GM18867 (cell line): ENCODE results near the gene SYTL3.
A peak's percentile ranks its signal among the peaks of the same experiment; 100 is the strongest.
"Not testable (repeated sequence)": the region's sequence is repeated elsewhere in the genome, so short reads cannot be mapped to it uniquely, and the experiment has no call there.

Experiments used
- ATAC-seq: cut with Tn5 transposase; IDR thresholded peaks from one replicate; pipeline ENCODE4 v1.9.1; 2021; ENCODE audit warnings: mild to moderate bottlenecking, moderate library complexity; ENCODE audit not compliant: unreplicated experiment

The SYTL3 gene

DNA sequence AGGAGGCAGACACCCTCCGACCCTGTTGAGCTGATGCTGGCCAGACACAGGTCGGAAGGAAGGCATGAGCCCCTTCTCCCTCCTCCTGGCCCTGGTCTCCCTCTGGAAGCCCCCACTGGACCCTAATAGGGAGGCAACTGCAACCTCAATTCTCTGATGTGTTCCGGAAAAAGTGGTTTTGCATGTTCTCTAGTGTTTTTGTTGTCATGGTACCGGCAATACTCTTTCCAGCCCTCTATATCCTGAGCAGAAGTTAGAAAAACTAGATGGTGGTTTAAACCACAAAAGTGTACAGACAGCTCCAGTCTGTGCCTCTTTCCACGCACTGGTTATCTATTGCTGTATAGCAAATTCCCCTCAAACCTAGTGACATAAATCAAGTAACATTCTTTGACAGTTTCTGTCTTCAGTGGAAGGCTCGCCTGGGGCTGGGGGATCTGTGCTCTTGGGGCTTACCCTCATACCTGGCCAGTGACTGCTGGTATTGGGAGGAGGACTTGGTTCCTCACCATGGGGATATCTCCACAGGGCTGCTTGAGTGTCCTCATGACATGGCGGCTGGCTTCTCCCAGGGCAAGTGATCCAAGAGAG lies 37.0 kb downstream of the SYTL3 start:
- ATAC-seq, result no peak

DNA sequence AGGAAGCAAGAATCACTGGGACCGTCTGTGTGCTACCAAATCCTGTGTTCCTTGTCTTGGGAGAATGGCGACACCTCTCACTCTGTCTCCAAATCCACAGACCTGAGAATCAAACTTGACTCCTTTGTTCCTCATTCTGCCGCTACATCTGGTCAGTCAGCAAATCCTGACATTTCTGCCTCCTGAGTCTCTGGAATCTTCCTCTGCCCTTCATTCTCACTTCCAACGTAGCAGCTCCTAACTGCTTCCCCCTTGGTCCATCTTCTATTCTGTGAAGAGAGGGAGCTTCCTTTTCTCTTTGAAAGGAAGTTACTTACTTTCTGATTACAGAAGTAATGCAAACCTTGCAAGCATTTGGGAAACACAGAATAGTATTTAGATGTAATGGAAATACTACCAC lies 37.7 kb downstream of the SYTL3 start:
- ATAC-seq, result no peak

DNA sequence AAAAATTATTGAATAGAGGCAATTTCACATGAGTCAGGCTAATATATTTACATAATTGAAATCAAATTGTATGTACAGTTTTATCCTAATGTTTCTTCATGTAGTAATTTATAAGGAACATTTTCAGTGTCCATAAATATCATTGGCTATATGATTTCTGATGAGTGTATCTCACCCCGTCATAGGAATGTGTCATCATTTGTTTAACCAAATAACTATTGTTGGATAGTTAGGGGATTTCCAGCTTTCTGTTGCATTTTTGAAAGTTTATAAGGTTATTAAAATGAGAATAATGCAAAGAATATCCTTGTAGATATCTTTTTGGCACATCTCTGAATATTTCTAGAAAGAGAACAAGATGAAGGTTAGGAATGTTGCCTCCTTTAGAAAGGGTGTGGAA lies 39.0 kb downstream of the SYTL3 start:
- no peak for ATAC-seq

- no peak for ATAC-seq
Observed at GRCh38 chr6:158694913-158695312, 45.1 kb downstream of the SYTL3 start.

GRCh38 chr6:158697811-158698210 lies 48.0 kb downstream of the SYTL3 start:
- ATAC-seq, result no peak

DNA sequence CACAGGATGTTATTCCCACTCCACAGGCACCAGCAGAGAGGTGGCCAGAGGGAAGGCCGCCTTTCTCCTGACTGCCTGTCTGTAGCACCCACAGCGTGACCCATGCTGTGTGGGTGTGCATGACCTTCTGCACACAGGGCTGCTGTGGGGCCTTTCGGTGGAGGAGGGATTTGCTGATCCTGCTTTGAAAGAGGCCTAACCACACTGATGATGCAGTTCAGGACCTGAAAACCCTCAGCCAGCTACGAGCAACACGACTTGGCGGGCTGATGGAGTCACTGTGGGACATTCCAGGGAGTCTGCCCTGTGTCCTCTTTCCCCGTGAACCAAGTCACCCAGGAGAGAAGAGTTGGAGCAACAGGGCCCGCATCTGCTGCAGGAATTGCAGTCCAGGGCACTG lies 49.1 kb downstream of the SYTL3 start:
- ATAC-seq, result no peak

DNA sequence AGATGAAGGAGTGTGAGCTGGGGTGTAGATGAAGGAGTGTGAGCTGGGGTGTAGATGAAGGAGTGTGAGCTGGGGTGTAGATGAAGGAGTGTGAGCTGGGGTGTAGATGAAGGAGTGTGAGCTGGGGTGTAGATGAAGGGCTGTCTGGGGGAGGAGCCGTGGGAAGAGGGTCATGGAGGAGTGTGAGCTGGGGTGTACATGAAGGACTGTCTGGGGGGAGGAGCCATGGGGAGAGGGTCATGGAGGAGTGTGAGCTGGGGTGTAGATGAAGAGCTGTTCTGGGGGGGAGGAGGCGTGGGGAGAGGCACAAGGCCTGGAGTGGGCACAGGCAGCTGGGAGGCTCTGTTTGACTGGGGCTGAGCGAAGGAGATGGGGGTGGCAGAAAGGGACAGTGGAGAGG lies 51.4 kb downstream of the SYTL3 start:
- not testable (repeated sequence) for ATAC-seq

GRCh38 chr6:158703111-158703836 lies 53.4 kb downstream of the SYTL3 start:
- ATAC-seq, result no peak

DNA sequence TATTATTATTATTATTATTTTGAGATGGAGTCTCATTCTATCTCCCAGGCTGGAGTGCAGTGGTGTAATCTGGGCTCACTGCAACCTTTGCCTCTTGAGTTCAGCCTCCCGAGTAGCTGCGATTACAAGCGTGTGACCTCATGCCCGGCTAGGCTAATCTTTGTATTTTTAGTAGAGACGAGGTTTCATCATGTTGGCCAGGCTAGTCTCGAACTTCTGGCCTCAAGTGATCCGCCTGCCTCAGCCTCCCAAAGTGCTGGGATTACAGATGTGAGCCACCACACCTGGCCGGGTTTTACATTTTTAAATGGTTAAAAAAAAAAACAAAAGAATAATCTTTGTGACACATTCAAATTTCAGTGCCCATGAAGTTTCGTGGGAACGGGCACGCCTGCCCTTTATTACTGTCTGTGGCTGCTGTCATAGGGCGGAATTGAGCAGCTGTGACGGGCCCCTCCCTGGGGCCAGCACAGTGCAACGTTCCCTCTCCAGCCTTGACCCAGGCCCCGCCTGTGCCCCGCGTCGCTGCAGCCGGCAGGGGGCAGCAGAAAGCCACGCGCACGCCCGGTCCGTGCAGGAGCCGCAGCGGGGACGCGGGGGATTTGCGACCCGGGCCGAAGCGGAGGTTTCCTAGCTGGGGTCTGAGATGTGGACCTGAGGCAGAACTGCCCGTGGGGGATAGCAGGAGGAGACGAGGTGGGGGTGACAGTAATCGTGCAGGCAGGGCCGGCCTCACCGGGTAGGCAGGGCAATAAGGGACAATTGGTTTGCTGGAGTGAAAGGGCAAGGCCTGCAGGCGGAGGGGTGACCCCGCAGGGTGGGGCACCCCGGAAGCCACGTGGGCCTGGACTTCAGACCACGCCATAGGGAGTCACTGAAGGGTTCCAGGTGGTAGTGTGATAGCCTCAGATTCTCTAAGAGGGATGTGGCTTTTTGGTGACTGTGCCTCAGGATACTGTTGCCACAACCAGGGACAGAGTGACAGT lies 54.3 kb downstream of the SYTL3 start:
- ATAC-seq, result peak; percentile 97

DNA sequence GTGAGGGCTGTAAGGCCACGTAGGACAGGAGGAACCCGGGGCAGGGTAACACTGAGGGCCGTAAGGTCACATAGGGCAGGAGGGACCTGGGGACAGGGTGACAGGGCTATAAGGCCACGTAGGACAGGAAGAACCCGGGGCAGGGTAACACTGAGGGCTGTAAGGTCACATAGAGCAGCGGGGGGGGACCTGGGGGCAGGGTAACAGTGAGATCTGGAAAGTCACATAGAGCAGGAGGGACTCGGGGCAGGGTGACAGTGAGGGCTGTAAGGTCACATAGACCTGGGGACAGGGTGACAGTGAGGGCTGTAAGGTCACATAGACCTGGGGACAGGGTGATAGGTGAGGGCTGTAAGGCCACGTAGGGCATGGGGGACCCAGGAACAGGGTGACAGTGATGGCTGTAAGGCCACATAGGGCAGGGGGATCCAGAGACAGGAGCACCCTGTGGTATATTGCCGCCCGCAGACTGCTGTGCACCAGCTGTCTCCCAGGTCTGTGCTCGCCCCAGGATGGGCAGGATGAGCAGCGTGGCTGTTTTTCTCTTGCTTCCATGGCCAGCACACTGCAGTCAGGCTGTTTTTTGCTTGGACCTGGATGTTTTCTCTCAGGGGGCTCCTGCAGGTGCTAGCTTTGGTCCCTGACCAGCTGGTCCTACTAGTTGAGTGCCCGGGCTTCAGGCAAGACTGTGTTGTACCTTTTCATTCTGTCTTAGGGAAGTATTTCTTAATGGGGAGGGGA lies 55.7 kb downstream of the SYTL3 start:
- ATAC-seq, result no peak

DNA sequence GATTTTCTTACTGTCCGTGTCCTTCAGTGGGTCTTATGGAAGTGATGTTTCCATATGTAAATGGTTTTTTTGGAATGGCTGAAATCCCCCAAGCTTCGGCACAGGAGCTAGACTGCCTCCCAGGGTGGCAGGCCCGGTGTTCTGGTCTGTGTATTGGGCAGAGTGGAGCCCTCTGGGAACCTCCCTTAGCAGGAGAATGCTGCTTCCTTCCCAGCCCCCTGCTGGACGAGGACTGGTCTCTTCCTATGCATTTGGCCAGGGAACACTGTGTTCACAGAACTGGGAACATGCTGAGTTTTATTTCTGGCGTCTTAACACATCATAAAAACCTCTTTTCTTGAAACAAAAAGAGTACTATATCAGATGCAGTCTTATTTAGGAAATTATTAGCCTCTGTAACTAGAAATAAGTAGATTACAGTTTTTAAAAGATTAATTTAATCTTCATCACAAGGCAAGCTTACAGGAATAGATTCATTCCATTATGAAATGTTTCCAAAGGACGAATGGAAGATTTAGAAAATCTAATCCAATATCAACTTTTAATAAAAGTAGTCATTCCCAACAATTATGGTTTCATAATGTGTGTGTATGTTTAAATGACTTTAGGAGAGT lies 56.6 kb downstream of the SYTL3 start:
- ATAC-seq, result no peak

- ATAC-seq, result no peak
Observed at GRCh38 chr6:158707120-158707820, 57.4 kb downstream of the SYTL3 start.

DNA sequence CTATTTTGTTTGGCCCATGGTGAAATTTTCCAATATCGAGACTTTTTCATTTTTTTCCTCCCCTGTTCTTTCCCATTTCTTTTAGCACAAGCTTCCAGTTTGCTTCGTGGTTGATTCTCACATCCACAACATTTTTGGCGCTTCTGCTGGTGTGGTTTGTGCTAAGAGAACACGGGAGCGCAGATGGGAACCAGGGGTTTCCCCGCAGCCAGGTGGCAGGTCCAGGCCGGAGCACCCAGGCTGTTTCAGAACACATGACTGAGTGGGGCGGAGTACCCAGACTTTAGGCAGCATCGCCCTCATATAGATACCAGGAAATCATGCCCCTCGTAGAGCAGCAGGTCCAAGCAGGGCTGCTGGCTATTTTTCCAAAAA lies 58.0 kb downstream of the SYTL3 start:
- ATAC-seq, result no peak

DNA sequence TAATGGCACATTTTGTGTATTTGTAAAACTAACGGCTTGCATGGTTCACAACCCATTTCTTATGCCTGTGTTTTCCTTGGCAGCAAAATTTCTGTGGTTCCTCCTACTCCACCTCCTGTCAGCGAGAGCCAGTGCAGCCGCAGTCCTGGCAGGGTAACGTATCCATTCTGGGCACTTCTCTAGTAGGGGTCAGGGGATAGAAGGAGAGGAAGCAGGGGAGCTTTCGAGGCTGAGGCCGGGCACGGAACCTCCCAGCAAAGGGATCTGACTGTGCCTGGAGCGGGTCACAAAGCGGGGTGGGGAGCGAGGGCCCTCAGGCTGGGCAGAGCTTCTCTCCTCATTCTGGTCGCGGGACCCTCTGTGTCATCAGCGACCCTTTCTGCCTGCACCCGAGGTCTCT lies 58.4 kb downstream of the SYTL3 start:
- ATAC-seq, result no peak

GRCh38 chr6:158709809-158710208 lies 60.0 kb downstream of the SYTL3 start:
- ATAC-seq, result no peak

GRCh38 chr6:158711264-158711663 lies 61.4 kb downstream of the SYTL3 start:
- ATAC-seq, result no peak

DNA sequence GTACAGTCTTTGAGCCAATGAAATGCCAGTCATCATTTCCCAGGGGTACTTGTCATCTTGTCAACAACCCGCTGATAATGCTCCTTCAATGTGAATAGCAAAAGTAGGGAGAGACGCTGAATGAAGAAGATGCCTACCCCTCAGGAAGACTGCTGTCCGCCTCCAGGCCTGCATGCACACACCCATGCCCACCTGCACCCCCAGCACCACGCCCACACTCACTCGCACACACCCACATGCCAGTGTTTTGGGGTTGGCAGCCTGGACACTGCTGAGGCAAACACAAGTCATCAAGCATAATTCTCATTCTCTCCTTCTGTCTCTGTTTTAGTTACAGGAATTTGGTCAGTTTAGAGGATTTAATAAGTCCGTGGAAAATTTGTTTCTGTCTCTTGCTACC lies 63.6 kb downstream of the SYTL3 start:
- ATAC-seq, result no peak

- ATAC-seq, result no peak
Observed at GRCh38 chr6:158714706-158715105, 64.9 kb downstream of the SYTL3 start.

DNA sequence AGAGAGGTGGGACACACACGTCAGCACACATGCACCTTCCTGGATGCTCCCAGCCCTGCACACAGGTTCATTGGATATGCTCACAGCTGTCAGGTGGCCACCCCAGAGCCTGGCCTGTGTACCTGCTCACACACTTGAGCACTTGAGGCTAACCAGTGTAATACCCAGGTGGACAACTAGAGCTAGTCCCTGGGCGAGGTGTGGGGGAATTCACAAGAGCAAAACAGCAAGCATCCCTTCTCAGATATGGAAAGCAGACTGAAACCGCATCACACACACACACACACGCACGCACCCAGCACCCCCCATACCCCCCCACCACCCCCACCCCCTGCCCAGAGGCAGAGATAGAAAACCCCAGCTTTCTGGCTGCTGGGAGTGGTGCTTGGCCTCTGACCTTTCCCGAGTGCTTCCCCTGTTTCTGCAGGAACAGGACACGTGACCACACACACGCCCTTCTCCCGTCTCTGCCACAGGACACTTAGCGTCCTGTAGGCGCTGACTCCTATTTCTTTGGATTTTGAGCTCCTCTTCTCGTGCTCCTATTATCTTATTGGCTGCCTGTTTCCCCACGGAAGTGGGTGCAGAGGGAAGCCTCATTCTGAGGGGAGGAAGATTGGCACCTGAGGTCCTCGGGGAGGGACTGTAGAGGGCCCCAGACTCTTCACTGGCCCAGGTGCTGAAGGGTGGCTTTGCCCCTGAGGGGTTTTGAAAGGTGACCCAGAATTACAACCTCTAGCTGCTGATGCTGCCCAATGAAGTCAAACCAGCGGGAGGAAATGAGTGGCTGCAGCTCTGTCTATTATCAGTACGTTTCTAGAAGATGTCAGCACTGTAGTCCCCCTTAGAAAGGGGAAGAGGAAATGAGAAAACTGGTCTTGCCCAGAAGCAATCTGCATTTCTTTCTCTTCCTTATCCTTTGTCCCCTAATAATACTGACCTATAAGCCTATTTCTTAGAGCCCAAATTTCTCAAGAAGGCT lies 65.8 kb downstream of the SYTL3 start:
- ATAC-seq, result peak; percentile 57
